Neural cell (in vitro differentiated cells): Measurements from ENCODE around the gene SAA2. TPM values are rescaled to one million over a fixed set of nuclear protein-coding genes. Genes with fewer than 3 reads are reported as not detected.

ENCODE experiments used
- H2AFZ ChIP-seq: fragments of 200-600, 300-800 bp; sonication (generic), shearing (Covaris generic); 2 replicates; pipeline ENCODE4 v1.6.0; 2014; ENCODE audit warnings: low read depth, mild to moderate bottlenecking, antibody characterized with exemption, low read length, moderate library complexity
- H3F3A ChIP-seq: fragments of 200-600 bp; shearing (Covaris generic); 2 replicates; pipeline ENCODE4 v1.6.1; 2016; ENCODE audit warnings: mild to moderate bottlenecking, moderate library complexity, mixed read lengths, antibody characterized with exemption, low read length; ENCODE audit not compliant: insufficient read depth, poor library complexity, severe bottlenecking
- H3K27ac ChIP-seq: fragments of 200-600, 300-800 bp; sonication (generic), shearing (Covaris generic); 2 replicates; pipeline ENCODE4 v1.5.1; 2014; ENCODE audit warnings: mild to moderate bottlenecking, low read length, moderate library complexity
- H3K27me3 ChIP-seq: fragments of 300-800, 200-600 bp; sonication (generic), shearing (Covaris generic); 2 replicates; pipeline ENCODE4 v1.6.0; 2014; ENCODE audit warnings: mild to moderate bottlenecking, low read depth, low read length, moderate library complexity; ENCODE audit not compliant: insufficient read depth
- H3K36me3 ChIP-seq: fragments of 300-800, 200-600 bp; sonication (generic), shearing (Covaris generic); 2 replicates; pipeline ENCODE4 v1.5.1; 2014; ENCODE audit warnings: mild to moderate bottlenecking, antibody characterized with exemption, low read length, moderate library complexity; ENCODE audit not compliant: insufficient read depth
- H3K4me2 ChIP-seq: fragments of 300-800, 200-600 bp; sonication (generic), shearing (Covaris generic); 2 replicates; pipeline ENCODE4 v1.6.0; 2014; ENCODE audit warnings: mild to moderate bottlenecking, low read length
- H3K4me3 ChIP-seq: fragments of 300-800, 200-600 bp; sonication (generic), shearing (Covaris generic); 2 replicates; pipeline ENCODE4 v1.5.1; 2014; ENCODE audit warnings: mild to moderate bottlenecking, low read length, moderate library complexity
- H3K79me2 ChIP-seq: fragments of 200-600 bp; shearing (Covaris generic); replicated peaks from 2 replicates; pipeline ENCODE4 v1.6.0; 2014; ENCODE audit warnings: mild to moderate bottlenecking, low read length, moderate library complexity; ENCODE audit not compliant: insufficient read depth
- H3K9ac ChIP-seq: fragments of 300-800, 200-600 bp; sonication (generic), shearing (Covaris generic); 2 replicates; pipeline ENCODE4 v1.6.1; 2016; ENCODE audit warnings: mild to moderate bottlenecking, low read length, mixed read lengths
- H3K9me2 ChIP-seq: fragments of 200-600 bp; shearing (Covaris generic); 2 replicates; pipeline ENCODE4 v1.6.1; 2016; ENCODE audit warnings: mild to moderate bottlenecking, low read length, mixed read lengths; ENCODE audit not compliant: insufficient read depth
- H3K9me3 ChIP-seq: fragments of 200-600, 300-800 bp; sonication (generic), shearing (Covaris generic); 2 replicates; pipeline ENCODE4 v1.6.1; 2016; ENCODE audit warnings: mild to moderate bottlenecking, mixed run types, low read length, moderate library complexity, mixed read lengths
- H4K20me1 ChIP-seq: fragments of 200-600 bp; shearing (Covaris generic); 2 replicates; pipeline ENCODE4 v1.6.1; 2016; ENCODE audit warnings: mild to moderate bottlenecking, mixed run types; ENCODE audit not compliant: insufficient read depth
- EP300 ChIP-seq: fragments of 450-650 bp; conservative IDR thresholded peaks from 2 replicates; pipeline ENCODE4 v1.6.1; 2014; ENCODE audit warnings: antibody characterized with exemption, mild to moderate bottlenecking, moderate library complexity; ENCODE audit not compliant: poor library complexity, severe bottlenecking
- EZH2 ChIP-seq: fragments of 200-600, 300-800 bp; shearing (Covaris generic), sonication (generic); IDR thresholded peaks from 2 replicates; pipeline ENCODE4 v1.6.1; 2014; ENCODE audit warnings: antibody characterized with exemption, low read length, borderline replicate concordance, mild to moderate bottlenecking; ENCODE audit not compliant: insufficient read depth, poor library complexity, severe bottlenecking
- MXI1 ChIP-seq: fragments of 450-650 bp; conservative IDR thresholded peaks from 2 replicates; pipeline ENCODE4 v1.6.1; 2014; ENCODE audit warnings: antibody characterized with exemption, mild to moderate bottlenecking; ENCODE audit not compliant: poor library complexity, severe bottlenecking
- POLR2AphosphoS5 ChIP-seq: IDR thresholded peaks from 2 replicates; pipeline ENCODE4 v1.6.1; 2012
- RAD21 ChIP-seq: fragments of 450-650 bp; conservative IDR thresholded peaks from 2 replicates; pipeline ENCODE4 v1.6.1; 2014; ENCODE audit warnings: antibody characterized with exemption, mild to moderate bottlenecking, moderate library complexity
- REST ChIP-seq: IDR thresholded peaks from 2 replicates; pipeline ENCODE4 v1.6.1; 2012; ENCODE audit warnings: borderline replicate concordance
- SMC3 ChIP-seq: fragments of 450-650 bp; conservative IDR thresholded peaks from 2 replicates; pipeline ENCODE4 v1.6.1; 2014; ENCODE audit warnings: antibody characterized with exemption, mild to moderate bottlenecking, moderate library complexity; ENCODE audit not compliant: poor library complexity
- polyA plus RNA-seq: library from polyadenylated mRNA; depleted of rRNA; stranded (reverse); fragments of >200 nt; gene quantifications from 2 replicates; pipeline ENCODE4 v1.2.3, GENCODE V29; 2014

The SAA2 gene
- polyA plus RNA-seq, 1 donor from 2014 or later, result not detected

GRCh38 chr11:18245396-18245795 lies 3.1 kb downstream of the SAA2 start:
- no peaks in the 10 kb centered on the region for H3K9me3 ChIP-seq
- no peak overlapping the region for H3K4me2 ChIP-seq
- H3K27ac ChIP-seq, result no peak overlapping the region
- TF ChIP-seq REST, result no peak
- TF ChIP-seq POLR2AphosphoS5, result no peak
- TF ChIP-seq EP300, result no peak
- no peak for TF ChIP-seq MXI1
- TF ChIP-seq EZH2, result no peak
- TF ChIP-seq SMC3, result no peak
- H3K79me2 ChIP-seq, result no peaks in the 10 kb centered on the region
- no peaks in the 10 kb centered on the region for H3K36me3 ChIP-seq
- H3F3A ChIP-seq, result no peaks in the 10 kb centered on the region
- H3K9ac ChIP-seq, result no peak overlapping the region
- H2AFZ ChIP-seq, result no peak overlapping the region
- no peaks in the 10 kb centered on the region for H4K20me1 ChIP-seq
- H3K9me2 ChIP-seq, result no peaks in the 10 kb centered on the region
- no peaks in the 10 kb centered on the region for H3K27me3 ChIP-seq
- H3K4me3 ChIP-seq, result no peak overlapping the region

- TF ChIP-seq EP300 (no peak), REST (no peak), RAD21 (no peak)
- Histone ChIP-seq H3K79me2 (no peaks in the 10 kb centered on the region), H3K4me2 (no peak overlapping the region), H2AFZ (no peak overlapping the region), H3K9ac (no peak overlapping the region), H3K4me3 (no peak overlapping the region), H3F3A (no peaks in the 10 kb centered on the region), H3K36me3 (no peaks in the 10 kb centered on the region), H3K9me3 (no peaks in the 10 kb centered on the region), H3K27ac (no peak overlapping the region), H4K20me1 (no peaks in the 10 kb centered on the region), H3K9me2 (no peaks in the 10 kb centered on the region), H3K27me3 (no peaks in the 10 kb centered on the region)
Observed at GRCh38 chr11:18243783-18244362, 4.6 kb downstream of the SAA2 start.
